ENCODE data around the gene CPVL. TPM values are rescaled to one million over a fixed set of nuclear protein-coding genes. Genes with fewer than 3 reads are reported as not detected.

The CPVL gene
- polyA plus RNA-seq, 3 donors: 410 to 1,111 (median 1,108) TPM

DNA sequence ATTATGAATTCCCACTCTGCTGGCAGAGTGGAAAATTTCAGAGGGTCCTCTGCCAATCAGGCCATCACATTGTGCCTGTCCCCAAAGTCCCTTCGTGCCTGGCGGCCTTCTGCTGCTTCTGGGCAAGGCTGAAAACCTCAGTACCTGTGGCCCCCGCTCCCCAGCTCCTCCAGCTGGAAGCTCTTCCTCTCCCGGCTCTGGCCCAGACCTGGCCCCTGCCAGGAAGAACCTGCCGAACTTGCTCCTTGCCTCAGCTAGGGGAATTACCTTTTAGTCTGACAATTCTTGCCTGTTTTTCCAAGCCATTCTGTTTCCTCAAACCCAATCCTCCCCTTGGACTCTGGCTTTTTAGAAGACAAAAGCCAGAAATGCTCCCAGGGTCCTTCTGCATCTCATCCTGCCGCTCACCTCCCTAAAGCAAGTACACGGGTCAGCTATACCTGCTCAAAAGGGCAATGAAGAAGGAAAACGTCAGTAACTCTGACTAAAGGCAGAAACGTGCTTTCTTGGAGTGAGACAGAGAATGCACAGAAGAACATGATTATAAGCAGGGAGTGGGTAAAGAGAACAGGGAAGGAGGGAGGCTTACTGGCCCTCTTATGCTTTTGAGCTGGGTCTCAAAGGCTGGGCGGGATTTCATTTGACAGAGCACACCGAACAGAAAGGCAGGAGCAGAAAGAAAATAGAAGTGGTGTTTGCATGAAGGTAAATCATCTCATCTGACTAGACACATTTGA is 160.1 kb downstream of the CPVL start:
- DNase-seq: no peak
- Histone ChIP-seq H3K9me3 (replicated peaks in 1 of 2; ENCODE audit: control insufficient read depth in 1 of 2, insufficient read depth in 1 of 2, low read length in 2 of 2) (no peaks in the 10 kb centered on the region), H3K9ac (ENCODE audit: insufficient read depth, low read length, poor library complexity, severe bottlenecking) (no peak overlapping the region), H3K4me2 (replicated peaks; ENCODE audit: extremely low read depth, low read length, poor library complexity, severe bottlenecking) (peak overlapping the region; percentile 59), H3K79me2 (ENCODE audit: insufficient read depth, low read length) (no peaks in the 10 kb centered on the region), H3K27ac (ENCODE audit: low read depth in 1 of 2, low read length in 2 of 2) (peak overlapping the region; percentile 6 to 59), H3K4me3 (replicated peaks in 1 of 3; ENCODE audit: low read depth in 2 of 3, low read length in 3 of 3) (peak overlapping the region in 1 of 3 experiments; percentile 31), H3K4me1 (ENCODE audit: control insufficient read depth in 1 of 2, insufficient read depth in 2 of 2, low read length in 2 of 2) (peaks cover 48 to 53% of the 10 kb centered on the region in 2 donors), H2AFZ (ENCODE audit: insufficient read depth, low read depth, low read length, poor library complexity, severe bottlenecking) (no peak overlapping the region), H4K20me1 (ENCODE audit: insufficient read depth, low read length) (no peaks in the 10 kb centered on the region), H3K27me3 (ENCODE audit: control insufficient read depth in 2 of 2, insufficient read depth in 2 of 2, low read length in 2 of 2) (no peaks in the 10 kb centered on the region), H3K36me3 (replicated peaks in 1 of 2; ENCODE audit: control insufficient read depth in 1 of 2, insufficient read depth in 2 of 2, low read length in 2 of 2) (no peaks in the 10 kb centered on the region)
- H3K27me3 Mint-ChIP-seq (ENCODE audit: low read depth in 3 of 3): no peaks in the 10 kb centered on the region
- WGBS (ENCODE audit: insufficient coverage): 68% methylated on average over 7 of the region's 11 CpGs
- no peaks in the 10 kb centered on the region for H3K9me3 Mint-ChIP-seq
- peak overlapping the region; percentile 51 to 87 (median 75) for H3K27ac Mint-ChIP-seq
- H3K4me1 Mint-ChIP-seq: peaks cover 54% of the 10 kb centered on the region
- H3K4me3 Mint-ChIP-seq: peak overlapping the region in 1 of 2 donors; percentile 66
- TF ChIP-seq, protein P1, sequence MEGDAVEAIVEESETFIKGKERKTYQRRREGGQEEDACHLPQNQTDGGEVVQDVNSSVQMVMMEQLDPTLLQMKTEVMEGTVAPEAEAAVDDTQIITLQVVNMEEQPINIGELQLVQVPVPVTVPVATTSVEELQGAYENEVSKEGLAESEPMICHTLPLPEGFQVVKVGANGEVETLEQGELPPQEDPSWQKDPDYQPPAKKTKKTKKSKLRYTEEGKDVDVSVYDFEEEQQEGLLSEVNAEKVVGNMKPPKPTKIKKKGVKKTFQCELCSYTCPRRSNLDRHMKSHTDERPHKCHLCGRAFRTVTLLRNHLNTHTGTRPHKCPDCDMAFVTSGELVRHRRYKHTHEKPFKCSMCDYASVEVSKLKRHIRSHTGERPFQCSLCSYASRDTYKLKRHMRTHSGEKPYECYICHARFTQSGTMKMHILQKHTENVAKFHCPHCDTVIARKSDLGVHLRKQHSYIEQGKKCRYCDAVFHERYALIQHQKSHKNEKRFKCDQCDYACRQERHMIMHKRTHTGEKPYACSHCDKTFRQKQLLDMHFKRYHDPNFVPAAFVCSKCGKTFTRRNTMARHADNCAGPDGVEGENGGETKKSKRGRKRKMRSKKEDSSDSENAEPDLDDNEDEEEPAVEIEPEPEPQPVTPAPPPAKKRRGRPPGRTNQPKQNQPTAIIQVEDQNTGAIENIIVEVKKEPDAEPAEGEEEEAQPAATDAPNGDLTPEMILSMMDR (IDR thresholded peaks at IDR 0.05): no peak
- intact Hi-C loops (cut with micrococcal nuclease): no loop called here
- H3K36me3 Mint-ChIP-seq: peaks cover 0 to 2% of the 10 kb centered on the region in 2 donors

DNA sequence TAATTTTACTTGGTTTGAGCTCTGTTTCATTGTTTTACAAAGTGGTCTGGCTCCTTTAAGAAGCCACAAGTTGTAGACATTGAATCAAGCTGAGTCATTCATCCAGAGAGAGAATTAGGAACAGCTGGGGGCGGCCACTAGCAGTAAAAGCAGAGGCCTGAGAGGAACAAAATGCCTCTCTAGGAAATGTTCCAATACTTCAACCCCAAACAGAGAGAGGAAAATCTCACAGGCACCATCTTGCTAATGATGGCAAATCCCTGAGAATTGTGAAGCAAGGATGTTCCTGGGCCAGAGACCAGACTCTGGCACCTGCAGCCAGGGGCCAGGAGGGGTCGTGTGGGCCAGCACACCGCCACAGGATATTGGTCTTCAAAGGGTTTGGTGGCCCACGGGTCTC is 161.7 kb downstream of the CPVL start:
- H3K27ac Mint-ChIP-seq: peak overlapping the region in 6 of 7 donors; percentile 33 to 70 (median 44)
- Histone ChIP-seq H4K20me1 (ENCODE audit: insufficient read depth, low read length) (no peaks in the 10 kb centered on the region), H3K4me1 (ENCODE audit: control insufficient read depth in 1 of 2, insufficient read depth in 2 of 2, low read length in 2 of 2) (peaks cover 48 to 53% of the 10 kb centered on the region in 2 donors), H3K27me3 (ENCODE audit: control insufficient read depth in 2 of 2, insufficient read depth in 2 of 2, low read length in 2 of 2) (no peaks in the 10 kb centered on the region), H3K4me3 (replicated peaks in 1 of 3; ENCODE audit: low read depth in 2 of 3, low read length in 3 of 3) (peak overlapping the region in 1 of 3 experiments; percentile 18), H3K79me2 (ENCODE audit: insufficient read depth, low read length) (no peaks in the 10 kb centered on the region), H3K9ac (ENCODE audit: insufficient read depth, low read length, poor library complexity, severe bottlenecking) (no peak overlapping the region), H2AFZ (ENCODE audit: insufficient read depth, low read depth, low read length, poor library complexity, severe bottlenecking) (no peak overlapping the region), H3K9me3 (replicated peaks in 1 of 2; ENCODE audit: control insufficient read depth in 1 of 2, insufficient read depth in 1 of 2, low read length in 2 of 2) (no peaks in the 10 kb centered on the region), H3K27ac (ENCODE audit: low read depth in 1 of 2, low read length in 2 of 2) (peak overlapping the region in 1 of 2 donors; percentile 48), H3K36me3 (replicated peaks in 1 of 2; ENCODE audit: control insufficient read depth in 1 of 2, insufficient read depth in 2 of 2, low read length in 2 of 2) (no peaks in the 10 kb centered on the region), H3K4me2 (replicated peaks; ENCODE audit: extremely low read depth, low read length, poor library complexity, severe bottlenecking) (peak overlapping the region; percentile 42)
- WGBS (ENCODE audit: insufficient coverage): 50% methylated on average over 2 of the region's 4 CpGs
- H3K27me3 Mint-ChIP-seq (ENCODE audit: low read depth in 3 of 3): peaks cover 0 to 3% (median 2%) of the 10 kb centered on the region in 3 donors
- TF ChIP-seq, protein P1 (IDR thresholded peaks at IDR 0.05): no peak
- intact Hi-C loops (cut with micrococcal nuclease): no loop called here
- peaks cover 0 to 2% of the 10 kb centered on the region in 2 donors for H3K36me3 Mint-ChIP-seq
- peak; percentile 19 to 25 (median 24) for DNase-seq
- H3K4me1 Mint-ChIP-seq: peaks cover 54% of the 10 kb centered on the region
- no peak overlapping the region for H3K4me3 Mint-ChIP-seq
- no peaks in the 10 kb centered on the region for H3K9me3 Mint-ChIP-seq

All from CD14-positive monocyte (primary cell).